CD4-positive, alpha-beta T cell (primary cell): Measurements from ENCODE around the gene CCDC28A. TPM values are rescaled to one million over a fixed set of nuclear protein-coding genes. Genes with fewer than 3 reads are reported as not detected.

Experiments
- ATAC-seq: fragments of 200-7000 bp; cut with Tn5 transposase; one replicate; pipeline ENCODE4 v1.10.0; 2022; ENCODE audit warnings: mild to moderate bottlenecking; ENCODE audit not compliant: poor library complexity
- CTCF ChIA-PET: fragments of 350-600 bp; sonication (Branson Sonifier 250); formaldehyde crosslinking; loops from one replicate; lab custom pipeline; 2021; ENCODE audit warnings: antibody characterized with exemption, inconsistent platforms; lab: Charles Lee
- POLR2A ChIA-PET: fragments of 350-600 bp; sonication (Branson Sonifier 250); formaldehyde crosslinking; loops from one replicate; lab custom pipeline; 2021; ENCODE audit warnings: antibody characterized with exemption, inconsistent platforms; lab: Charles Lee
- DNase-seq, 14 experiments: peaks; one replicate each; pipeline ENCODE4 v3.0.0-alpha.2; 2013 to 2020; ENCODE audit warnings: mixed read lengths in 2 of 14
- H3K27ac ChIP-seq, 2 donors: one replicate each; pipeline versions ENCODE4 v1.5.1 to v1.7.0; 2013; ENCODE audit warnings: low read length in 2 of 2, low read depth in 1 of 2, mild to moderate bottlenecking in 1 of 2
- H3K27me3 ChIP-seq, 2 experiments: 1 replicate in 1 of 2; 2 replicates in 1 of 2; pipeline versions ENCODE4 v1.6.1 to v1.7.0; 2013; ENCODE audit warnings: low read length in 2 of 2, control low read depth in 1 of 2, mild to moderate bottlenecking in 1 of 2, moderate library complexity in 1 of 2; ENCODE audit not compliant: insufficient read depth in 2 of 2, control insufficient read depth in 1 of 2
- H3K36me3 ChIP-seq: one replicate; pipeline ENCODE4 v1.6.1; 2013; ENCODE audit warnings: low read length, control low read depth; ENCODE audit not compliant: insufficient read depth
- H3K4me1 ChIP-seq: one replicate; pipeline ENCODE4 v1.6.1; 2013; ENCODE audit warnings: low read length, control low read depth; ENCODE audit not compliant: insufficient read depth
- H3K4me3 ChIP-seq: one replicate; pipeline ENCODE4 v1.5.1; 2013; ENCODE audit warnings: mild to moderate bottlenecking, low read length, moderate library complexity
- H3K9me3 ChIP-seq, 2 experiments: 1 replicate in 1 of 2; 2 replicates in 1 of 2; pipeline versions ENCODE4 v1.6.1 to v1.7.0; 2013; ENCODE audit warnings: low read length in 2 of 2, mild to moderate bottlenecking in 2 of 2, control low read depth in 1 of 2, moderate library complexity in 1 of 2; ENCODE audit not compliant: control insufficient read depth in 1 of 2, insufficient read depth in 1 of 2
- H3K27ac Mint-ChIP-seq: one replicate; pipeline ENCODE4 v1.8.0; 2020; ENCODE audit warnings: mixed read lengths
- H3K27me3 Mint-ChIP-seq: one replicate; pipeline ENCODE4 v1.8.0; 2021; ENCODE audit warnings: mixed read lengths
- H3K36me3 Mint-ChIP-seq: one replicate; pipeline ENCODE4 v1.8.0; 2021; ENCODE audit warnings: low read depth, mixed read lengths
- H3K4me1 Mint-ChIP-seq: one replicate; pipeline ENCODE4 v1.8.0; 2021; ENCODE audit warnings: low read depth, mixed read lengths
- H3K4me3 Mint-ChIP-seq: one replicate; pipeline ENCODE4 v1.8.0; 2020; ENCODE audit warnings: mild to moderate bottlenecking, mixed read lengths
- H3K9me3 Mint-ChIP-seq: one replicate; pipeline ENCODE4 v1.8.0; 2020; ENCODE audit warnings: mixed read lengths
- intact Hi-C, 2 experiments: fragments of 100-400 bp; cut with DNase I in 1 of 2; cut with micrococcal nuclease in 1 of 2; formaldehyde crosslinking; loops; one replicate each; pipeline versions ENCODE4 v1.15.1 to v1.9.0; 2023 to 2025; cut with DNase I, micrococcal nuclease
- total RNA-seq, 174 experiments: library from RNA in 2 of 174; stranded (reverse) in 2 of 174; gene quantifications; one replicate each; pipeline ENCODE4 v1.2.3 and lab custom pipeline; 2021 to 2026
- TF ChIP-seq, protein P1 (sequence below): fragments of 200-600 bp; IDR thresholded peaks from one replicate; pipeline ENCODE4 v1.8.0; 2022; ENCODE audit warnings: antibody characterized with exemption, mild to moderate bottlenecking

The CCDC28A gene
- total RNA-seq, 2 experiments from 2014 or later, result 36.9 to 37.2 TPM

DNA sequence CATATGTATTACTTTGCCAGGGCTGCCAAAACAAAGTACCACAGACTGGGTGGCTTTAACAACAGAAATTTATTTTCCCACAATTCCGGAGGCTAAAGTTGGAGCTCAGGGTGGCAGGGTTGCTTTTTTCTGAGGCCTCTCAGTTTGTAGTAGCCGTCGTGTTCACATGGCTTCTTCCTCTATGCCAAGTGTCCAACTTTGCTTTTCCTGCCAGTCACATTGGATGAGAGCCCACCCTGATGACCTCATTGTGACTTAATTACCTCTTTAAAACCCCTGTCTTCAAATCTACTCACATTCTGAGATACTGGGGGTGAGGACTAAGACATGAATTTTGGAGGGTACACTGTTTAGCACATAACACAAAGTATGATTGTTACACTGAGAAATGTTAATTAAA lies 12.4 kb downstream of the CCDC28A start:
- no peak overlapping the region for H3K27ac Mint-ChIP-seq
- TF ChIP-seq, protein P1, sequence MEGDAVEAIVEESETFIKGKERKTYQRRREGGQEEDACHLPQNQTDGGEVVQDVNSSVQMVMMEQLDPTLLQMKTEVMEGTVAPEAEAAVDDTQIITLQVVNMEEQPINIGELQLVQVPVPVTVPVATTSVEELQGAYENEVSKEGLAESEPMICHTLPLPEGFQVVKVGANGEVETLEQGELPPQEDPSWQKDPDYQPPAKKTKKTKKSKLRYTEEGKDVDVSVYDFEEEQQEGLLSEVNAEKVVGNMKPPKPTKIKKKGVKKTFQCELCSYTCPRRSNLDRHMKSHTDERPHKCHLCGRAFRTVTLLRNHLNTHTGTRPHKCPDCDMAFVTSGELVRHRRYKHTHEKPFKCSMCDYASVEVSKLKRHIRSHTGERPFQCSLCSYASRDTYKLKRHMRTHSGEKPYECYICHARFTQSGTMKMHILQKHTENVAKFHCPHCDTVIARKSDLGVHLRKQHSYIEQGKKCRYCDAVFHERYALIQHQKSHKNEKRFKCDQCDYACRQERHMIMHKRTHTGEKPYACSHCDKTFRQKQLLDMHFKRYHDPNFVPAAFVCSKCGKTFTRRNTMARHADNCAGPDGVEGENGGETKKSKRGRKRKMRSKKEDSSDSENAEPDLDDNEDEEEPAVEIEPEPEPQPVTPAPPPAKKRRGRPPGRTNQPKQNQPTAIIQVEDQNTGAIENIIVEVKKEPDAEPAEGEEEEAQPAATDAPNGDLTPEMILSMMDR, result no peak
- ATAC-seq (no peak), DNase-seq (no peak)
- Histone ChIP-seq H3K27me3 (no peaks in the 10 kb centered on the region), H3K9me3 (no peaks in the 10 kb centered on the region), H3K4me1 (no peaks in the 10 kb centered on the region), H3K4me3 (no peak overlapping the region), H3K27ac (no peak overlapping the region), H3K36me3 (peaks cover 59% of the 10 kb centered on the region)
- H3K4me3 Mint-ChIP-seq, result no peak overlapping the region
- ChIA-PET CTCF (no interaction called here), POLR2A (no interaction called here)
- H3K27me3 Mint-ChIP-seq, result no peaks in the 10 kb centered on the region
- peaks cover 10% of the 10 kb centered on the region for H3K4me1 Mint-ChIP-seq
- intact Hi-C loops, result no loop called here
- H3K9me3 Mint-ChIP-seq, result no peaks in the 10 kb centered on the region
- H3K36me3 Mint-ChIP-seq, result peaks cover 98% of the 10 kb centered on the region

DNA sequence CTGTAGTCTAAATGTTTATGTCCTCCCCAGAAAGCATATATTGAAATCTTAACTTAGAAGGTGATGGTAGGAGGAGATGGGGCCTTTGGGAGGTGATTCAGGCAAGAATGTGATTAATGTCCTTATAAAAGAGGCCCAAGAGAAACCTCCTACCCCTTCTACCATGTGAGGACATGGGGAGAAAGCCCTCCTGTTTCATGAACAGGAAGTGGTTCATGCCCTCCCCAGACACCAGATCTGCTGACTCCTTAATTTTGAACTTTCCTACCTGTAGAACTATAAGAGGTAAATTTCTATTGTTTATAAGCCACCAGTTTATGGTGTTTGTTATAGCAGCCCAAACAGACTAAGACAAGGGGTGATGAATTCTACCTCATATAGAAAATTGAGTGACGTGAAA lies 13.6 kb downstream of the CCDC28A start:
- ATAC-seq, result no peak
- TF ChIP-seq, protein P1, result no peak
- POLR2A ChIA-PET, result no interaction called here

GRCh38 chr6:138795809-138796603 lies 22.4 kb downstream of the CCDC28A start, which contains the start of gene ECT2L:
TSS of gene ECT2L (plus strand) at chr6:138796087. CDS start at chr6:138813275, 17,188 bp downstream.
- no peak within 1 kb of the TSS for H3K4me3 ChIP-seq
- no peak within 1 kb of the TSS for H3K27ac ChIP-seq
- Mint-ChIP-seq H3K36me3 (peaks cover 31% of the 10 kb centered on the region), H3K27me3 (peaks cover 19% of the 10 kb centered on the region), H3K27ac (no peak within 1 kb of the TSS), H3K4me1 (no peaks in the 10 kb centered on the region), H3K4me3 (no peak within 1 kb of the TSS), H3K9me3 (no peaks in the 10 kb centered on the region)
- no peak for DNase-seq
- CTCF ChIA-PET, result no interaction called here
- POLR2A ChIA-PET, result no interaction called here
- intact Hi-C loops, result no loop called here
- TF ChIP-seq, protein P1, result no peak
- H3K4me1 ChIP-seq, result no peaks in the 10 kb centered on the region
- no peak for ATAC-seq
- H3K27me3 ChIP-seq, result peaks cover 0 to 11% of the 10 kb centered on the region in 2 experiments
- peaks cover 0 to 8% of the 10 kb centered on the region in 2 experiments for H3K9me3 ChIP-seq
- peaks cover 18% of the 10 kb centered on the region for H3K36me3 ChIP-seq

More for the DNA sequence above, 13.6 kb downstream of the CCDC28A start:
- Mint-ChIP-seq H3K27me3 (no peaks in the 10 kb centered on the region), H3K36me3 (peaks cover 96% of the 10 kb centered on the region), H3K27ac (no peak overlapping the region), H3K9me3 (no peaks in the 10 kb centered on the region), H3K4me1 (peaks cover 10% of the 10 kb centered on the region), H3K4me3 (no peak overlapping the region)
- Histone ChIP-seq H3K27me3 (no peaks in the 10 kb centered on the region), H3K36me3 (peaks cover 55% of the 10 kb centered on the region), H3K9me3 (no peaks in the 10 kb centered on the region), H3K4me1 (no peaks in the 10 kb centered on the region), H3K4me3 (no peak overlapping the region), H3K27ac (no peak overlapping the region)
- DNase-seq, result peak in 1 of 14 experiments; percentile 10
- intact Hi-C loops, result no loop called here
- CTCF ChIA-PET, result no interaction called here
